HG03103 (cell line): Measurements from ENCODE around the gene EPHB2.
"Not testable (repeated sequence)": the region's sequence is repeated elsewhere in the genome, so short reads cannot be mapped to it uniquely, and the experiment has no call there.

ENCODE experiments used
- ATAC-seq: cut with Tn5 transposase; IDR thresholded peaks from one replicate; pipeline ENCODE4 v1.9.1; 2021; ENCODE audit warnings: low read depth; ENCODE audit not compliant: unreplicated experiment

EPHB2 gene

DNA sequence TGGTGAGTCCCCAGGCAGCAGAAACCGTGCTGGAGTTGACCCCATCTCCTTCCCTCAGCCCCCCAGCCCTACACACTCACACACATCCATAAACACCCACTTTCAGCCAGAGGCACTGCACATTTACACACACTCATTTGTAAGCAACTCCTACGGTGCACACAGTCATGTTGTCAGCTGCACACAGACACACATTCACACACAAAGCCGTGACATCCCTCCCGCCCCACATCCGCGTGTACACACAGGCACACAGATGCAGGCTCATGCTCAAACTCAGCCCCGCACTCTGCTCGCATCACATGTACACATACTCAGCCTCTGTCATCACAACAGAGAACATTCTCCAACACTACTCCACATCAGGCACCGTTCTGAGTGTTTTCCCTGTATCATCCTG, 214.5 kb downstream of the EPHB2 start:
- ATAC-seq: no peak

DNA sequence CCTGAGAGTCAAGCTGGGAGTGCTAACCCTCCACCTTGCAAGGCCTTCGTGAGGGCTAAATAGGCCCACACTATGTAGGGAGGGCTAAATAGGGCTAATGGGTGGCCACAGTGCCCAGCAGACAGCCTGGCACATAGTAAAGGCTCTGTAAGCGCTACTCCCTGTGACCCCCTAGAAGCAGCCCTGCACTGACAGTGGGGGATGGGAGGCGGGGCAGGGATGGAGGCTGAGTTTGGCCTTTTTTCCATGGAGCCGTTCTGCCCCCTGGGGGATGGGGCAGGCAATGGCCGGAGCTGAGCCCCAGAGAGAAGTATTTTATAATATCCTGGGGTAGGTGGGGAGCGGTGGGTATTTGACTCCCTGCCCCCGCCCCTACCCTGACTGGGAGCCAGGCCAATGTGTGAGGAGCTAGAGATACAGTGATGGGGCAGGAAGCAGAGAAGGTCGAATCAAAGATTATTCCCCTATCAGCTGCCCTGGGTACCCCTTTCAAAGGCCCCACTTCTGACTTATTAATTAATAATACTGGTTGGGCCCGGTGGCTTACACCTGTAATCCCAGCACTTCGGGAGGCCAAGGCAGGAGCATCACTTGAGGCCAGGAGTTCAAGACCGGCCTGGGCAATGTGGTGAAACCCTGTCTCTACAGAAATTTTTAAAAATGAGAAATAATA, 219.7 kb downstream of the EPHB2 start:
- ATAC-seq: no peak

DNA sequence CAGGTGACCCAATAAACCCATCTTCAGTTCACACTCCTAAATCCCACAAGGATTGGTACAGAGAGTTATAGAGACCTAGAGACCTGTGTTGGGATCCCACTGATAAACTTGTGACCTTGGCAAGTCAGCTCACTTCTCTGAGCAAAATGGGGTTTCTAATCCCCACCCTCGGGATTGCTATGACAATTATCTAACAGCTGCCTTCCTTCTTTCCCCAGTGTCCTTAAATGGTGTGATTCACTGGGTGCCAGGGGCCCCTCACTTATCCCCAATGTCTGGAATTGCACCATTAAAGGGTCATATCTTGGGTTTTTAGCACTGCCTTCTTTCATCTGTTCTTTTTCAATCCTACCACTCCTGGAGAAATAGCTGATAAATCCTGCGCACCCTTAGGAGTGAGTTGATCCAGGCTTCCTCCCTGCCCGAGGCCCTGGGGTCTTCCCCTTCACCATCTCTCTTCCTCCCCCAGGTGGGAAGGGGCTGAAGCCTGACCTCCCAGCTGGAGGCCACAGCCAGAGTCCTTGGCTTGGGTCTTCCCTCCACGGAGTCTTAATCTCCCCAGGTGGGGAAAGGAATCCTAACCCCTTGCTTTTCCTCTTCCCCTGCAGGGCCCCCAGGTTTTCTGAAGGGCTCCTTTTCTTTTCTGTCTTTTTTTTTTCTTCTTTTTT, 222.3 kb downstream of the EPHB2 start:
- no peak for ATAC-seq

DNA sequence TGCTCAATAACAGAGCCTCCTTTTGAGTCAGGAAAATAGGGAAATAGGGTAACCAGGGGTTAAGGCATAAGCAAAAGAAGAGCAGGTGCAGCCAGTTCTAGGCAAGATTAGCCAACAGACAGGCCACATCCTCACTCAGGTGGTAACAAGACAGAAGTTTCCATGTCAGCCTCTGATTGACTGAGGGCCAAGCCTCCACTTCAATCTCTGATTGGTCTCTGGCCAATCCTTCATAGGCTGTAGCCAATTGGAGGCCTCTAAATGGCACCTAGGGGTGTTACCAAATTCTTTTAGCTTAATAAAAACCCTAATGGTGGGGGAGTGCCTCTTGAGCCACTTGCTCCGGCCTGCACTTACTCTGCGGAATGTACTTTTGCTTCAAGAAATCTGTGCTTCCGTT, 224.8 kb downstream of the EPHB2 start:
- no peak for ATAC-seq

DNA sequence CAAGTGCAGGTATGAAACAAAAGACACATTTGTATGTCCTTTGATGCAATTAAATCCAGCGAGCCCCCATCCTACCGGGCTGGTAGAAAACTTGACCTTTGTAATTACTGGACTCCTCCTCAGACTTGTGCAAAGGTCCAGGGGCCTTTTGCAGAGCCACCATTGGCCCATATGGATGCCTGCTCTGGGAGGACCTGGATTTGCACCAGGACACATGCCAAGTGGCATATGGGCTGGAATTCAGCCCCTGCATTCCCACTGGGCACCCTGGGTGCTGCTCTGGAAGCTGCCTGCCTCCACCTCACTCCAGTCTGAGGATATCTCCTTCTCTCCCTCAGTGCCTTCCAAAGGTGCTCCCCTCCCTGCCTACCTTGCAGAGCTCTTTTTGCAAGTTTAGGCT, 226.0 kb downstream of the EPHB2 start:
- no peak for ATAC-seq

DNA sequence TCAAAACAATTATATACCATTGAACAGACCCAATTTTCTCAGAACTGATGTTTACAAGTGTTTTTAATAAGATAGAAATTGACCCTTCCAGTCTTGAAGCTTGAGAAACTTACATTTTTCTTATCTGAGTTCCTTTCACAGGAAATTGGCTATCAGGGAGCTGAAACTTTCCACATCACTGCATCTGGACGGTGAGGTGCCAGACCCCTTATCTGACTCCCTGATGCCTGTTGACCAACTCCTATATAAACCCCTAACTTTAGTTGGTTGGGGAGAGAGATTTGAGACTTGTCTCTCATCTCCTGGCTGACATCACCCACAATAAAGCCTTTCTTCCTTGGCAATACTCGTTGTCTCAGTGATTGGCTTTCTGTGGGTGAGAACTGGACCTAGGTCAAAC, 230.6 kb downstream of the EPHB2 start:
- no peak for ATAC-seq

DNA sequence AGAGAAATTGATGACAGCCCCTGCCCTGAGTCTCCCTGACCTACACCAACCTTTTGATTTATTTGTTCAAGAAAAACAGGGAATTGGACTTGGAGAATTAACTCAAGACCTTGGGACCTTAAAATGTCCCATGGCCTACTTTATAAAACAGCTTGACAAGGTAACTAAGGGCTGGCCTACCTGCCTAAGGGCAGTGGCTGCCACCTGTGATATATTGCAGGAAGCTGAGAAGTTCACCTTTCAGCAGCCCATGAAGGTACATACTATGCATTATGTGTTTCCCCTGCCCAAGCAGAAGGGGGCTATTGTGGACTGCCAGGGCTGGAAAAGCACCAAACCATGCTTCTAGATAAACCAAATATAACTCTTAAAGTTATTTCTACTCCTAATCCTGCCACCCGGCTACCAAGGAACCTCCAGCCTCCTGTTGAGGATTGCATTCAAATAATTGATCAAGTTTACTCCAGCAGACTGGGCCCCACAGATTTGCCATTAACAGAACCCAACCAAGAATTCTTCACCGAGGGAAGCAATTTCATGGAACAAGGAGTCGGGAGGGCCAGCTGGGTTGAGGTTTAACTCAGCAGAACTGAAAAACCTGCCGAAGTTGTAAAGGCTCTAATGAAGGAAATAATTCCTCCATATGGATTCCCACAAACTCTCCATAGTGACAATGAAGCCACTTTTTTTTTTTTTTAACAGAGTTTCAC, 233.9 kb downstream of the EPHB2 start:
- ATAC-seq: no peak

DNA sequence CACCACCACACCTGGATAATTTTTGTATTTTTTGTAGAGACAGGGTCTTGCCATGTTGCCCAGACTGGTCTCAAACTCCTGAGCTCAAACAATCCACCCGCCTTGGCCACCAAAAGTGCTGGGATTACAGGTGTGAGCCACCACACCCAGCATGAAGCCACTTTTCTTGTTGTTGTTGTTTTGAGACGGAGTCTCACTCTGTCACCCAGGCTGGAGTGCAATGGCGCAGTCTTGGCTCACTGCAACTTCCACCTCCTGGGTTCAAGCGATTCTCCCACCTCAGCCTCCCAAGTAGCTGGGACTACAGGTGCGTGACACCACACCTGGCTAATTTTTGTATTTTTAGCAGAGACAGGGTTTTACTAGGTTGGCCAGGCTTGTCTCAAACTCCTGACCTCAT, 234.5 kb downstream of the EPHB2 start:
- not testable (repeated sequence) for ATAC-seq

DNA sequence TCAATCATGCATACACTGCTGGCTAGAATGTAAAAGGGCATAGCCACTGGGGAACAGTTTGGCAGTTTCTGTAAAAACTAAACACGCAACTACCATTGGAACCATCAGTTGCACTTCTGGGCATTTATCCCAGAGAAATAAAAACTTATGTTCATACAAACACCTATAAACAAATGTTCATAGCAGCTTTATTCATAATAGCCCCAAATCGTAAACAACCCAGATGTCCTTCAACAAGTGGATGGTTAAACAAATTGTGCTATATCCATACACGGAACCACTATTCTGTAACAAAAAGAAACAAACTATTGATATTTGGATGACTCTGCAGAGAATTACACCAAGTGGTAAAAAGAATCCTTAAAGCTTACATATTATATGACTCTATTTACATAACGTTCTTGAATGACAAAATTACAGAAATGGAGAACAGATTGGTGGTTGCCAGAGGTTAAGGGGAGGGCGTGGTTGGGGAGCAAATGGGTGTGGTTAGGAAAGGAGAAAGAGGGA, 239.2 kb downstream of the EPHB2 start:
- ATAC-seq: no peak

DNA sequence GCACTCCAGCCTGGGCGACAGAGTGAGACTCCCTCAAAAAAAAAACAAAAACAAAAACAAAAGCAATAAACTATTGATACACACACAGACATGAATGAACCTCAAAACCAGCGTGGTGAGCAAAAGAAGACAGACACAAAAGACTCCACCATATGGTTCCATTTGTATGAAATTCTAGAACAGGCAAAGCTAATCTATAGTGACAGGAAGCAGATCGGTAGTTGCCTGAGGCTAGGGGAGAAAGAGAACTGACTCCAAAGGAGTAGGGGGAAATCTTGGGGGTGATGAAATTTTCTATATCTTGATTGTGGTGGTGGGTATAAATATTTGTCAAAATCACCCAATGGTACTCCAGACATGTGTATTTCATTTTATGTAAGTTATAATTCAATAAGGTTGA, 241.2 kb downstream of the EPHB2 start:
- no peak for ATAC-seq

DNA sequence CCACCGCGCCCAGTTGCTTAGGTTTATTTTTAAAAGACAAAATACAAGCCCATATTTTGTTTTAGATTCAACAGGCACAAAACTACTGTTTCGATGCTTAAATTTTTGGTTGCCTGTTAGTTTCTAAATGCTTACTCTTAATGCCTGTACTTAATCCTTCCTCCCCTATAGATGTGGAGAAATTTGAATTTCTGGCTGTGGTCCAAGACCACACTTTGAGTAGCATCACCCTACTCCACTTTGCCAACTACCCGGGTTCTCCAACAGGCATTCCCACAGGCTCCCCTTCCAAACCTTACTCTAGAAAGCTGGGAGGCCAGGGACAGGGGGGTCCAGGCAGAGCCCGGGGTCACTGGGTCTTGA, 242.0 kb downstream of the EPHB2 start:
- ATAC-seq: no peak

DNA sequence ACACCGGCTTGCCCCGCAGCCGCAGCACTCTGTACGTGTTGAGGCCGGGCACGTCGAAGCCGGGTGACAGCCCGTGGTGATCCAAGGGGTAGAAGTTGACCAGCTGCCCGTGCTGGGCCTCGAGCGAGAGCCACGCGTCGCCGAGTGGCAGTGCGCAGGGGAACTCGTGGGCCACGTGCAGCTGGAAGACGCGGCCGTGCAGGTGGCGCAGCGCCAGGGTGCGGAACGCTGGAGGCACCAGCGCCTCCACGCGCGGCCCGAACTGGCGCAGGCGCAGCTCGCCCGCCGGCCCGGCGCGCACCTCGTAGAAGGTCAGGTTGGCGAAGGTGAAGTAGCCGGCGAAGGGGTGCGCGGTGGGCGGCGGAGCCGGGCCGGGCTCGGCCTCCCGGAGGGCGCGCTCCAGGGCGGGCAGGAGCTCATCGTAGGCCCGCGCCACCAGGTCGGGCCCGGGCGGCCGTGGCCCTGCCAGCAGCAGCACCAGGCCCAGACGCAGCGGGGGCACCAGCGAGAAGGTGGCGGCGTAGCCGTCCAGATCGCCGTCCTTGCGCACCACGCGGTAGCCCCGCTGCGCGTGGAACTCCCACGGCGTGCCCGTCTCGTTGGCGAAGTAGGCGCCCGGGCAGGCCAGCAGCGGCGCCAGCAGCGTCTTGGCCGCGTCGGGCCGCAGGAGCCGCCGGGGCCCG, 242.6 kb downstream of the EPHB2 start:
- ATAC-seq: no peak

DNA sequence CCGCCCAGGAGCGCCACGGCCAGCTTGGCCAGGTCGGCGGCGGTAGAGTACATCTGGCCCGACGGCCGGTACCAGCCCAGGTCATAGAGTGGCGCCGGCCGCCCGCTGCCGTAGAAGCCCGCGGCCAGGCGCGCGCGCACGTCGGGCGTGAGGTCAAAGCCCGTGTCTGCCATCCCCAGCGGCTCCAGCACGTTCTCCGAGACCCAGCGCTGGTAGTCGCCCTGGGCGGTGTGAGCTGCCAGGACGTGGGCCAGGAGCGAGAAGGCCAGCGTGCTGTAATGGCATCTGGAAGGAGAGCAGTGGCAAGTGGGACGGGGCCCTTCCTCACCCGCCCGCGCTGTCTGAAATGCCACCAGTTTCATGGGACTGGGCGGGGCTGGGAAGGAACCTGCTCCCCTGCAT, 243.1 kb downstream of the EPHB2 start:
- no peak for ATAC-seq

DNA sequence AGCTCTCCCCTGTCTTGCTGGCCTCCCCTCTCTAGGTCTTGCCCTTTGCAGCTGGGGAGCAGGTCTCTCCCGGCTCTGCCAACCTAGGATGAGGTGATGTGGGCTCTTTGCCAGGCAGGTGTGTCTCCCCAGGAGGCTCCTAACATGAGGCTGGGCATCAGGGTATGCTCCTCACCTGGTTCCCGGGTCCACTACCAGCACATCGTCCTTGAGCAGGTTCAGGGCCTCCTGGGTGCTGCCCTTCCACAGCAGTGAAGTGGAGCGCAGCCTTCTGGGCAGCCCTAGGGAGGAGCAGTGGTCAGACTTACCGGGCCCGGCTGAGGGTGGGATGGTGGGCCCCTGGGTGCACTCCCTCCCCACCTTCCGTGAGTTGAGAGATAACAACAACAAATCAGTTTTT, 244.5 kb downstream of the EPHB2 start:
- no peak for ATAC-seq

DNA sequence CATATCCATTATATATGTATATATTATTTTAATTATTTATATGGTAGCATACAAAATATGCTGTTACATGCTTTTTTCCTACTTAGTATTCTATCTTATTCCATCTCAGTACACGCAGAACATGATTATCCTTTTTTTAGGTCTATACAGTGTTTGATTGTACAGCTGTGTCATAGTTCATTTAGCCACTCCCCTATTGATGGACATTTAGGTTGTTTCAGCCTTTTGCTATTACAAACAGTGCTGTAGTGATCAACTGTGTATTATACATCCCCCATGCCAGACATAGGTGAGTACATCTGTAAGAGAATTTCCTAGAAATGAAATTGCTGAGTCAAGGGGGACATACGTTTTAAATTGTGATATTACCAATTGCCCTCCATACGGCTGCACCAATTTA, 246.4 kb downstream of the EPHB2 start:
- ATAC-seq: no peak

DNA sequence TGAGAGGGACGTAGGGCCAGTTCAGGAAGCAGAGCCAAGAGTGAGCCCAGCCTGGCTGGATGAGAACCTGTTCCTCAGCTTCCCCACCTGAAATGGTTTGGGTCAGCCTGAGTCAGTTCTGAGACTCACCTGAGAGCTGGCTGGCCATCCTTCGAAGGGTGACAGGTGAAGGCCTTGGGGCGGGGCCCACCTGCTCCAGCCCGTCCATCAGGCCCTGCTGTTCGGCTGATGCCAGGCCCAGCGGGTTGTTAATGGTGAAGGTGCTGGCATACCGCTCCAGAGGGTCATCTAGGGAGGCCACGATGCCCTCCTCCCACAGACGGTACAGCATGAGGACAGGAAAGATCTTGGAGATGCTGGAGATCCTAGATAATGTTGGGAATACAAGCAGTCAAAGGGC, 247.9 kb downstream of the EPHB2 start:
- no peak for ATAC-seq

DNA sequence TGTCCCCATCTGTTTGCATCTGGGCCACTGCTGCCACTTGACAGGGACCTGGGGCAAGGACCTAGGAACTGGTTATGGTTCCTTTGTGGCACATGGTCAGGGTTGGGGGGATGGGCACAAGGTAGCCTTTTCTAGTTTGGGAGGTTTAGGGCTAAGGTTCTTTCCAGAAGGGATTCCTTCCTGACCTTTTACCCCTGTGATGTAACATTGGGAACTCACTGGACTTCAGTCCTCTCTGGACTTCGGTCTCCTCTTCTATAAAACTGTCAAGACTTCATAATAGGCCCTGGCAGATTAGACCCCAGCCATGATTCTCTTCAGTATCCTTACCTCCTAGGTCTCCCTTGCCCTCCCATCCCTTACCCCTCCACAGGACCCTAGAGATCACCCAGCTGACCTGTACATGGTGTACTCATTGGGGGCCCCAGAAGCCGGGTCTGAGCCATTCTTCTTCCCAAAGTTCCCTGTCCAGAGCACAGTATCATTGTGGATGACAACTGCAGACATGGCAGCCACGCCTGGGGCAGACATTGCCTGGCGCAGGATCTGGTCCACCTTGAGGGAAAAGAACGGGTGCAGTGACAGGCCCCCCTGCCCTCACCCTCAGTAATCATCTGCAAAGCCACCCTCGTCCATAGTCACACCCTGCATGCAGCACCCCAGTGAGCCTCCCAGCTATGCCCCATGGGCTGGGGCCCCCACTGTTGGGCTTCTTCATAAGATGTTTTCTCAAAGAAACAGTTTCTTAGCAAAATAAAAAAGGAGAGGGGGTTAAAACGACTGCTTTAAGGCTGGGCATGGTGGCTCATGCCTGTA, 249.1 kb downstream of the EPHB2 start:
- ATAC-seq: no peak

DNA sequence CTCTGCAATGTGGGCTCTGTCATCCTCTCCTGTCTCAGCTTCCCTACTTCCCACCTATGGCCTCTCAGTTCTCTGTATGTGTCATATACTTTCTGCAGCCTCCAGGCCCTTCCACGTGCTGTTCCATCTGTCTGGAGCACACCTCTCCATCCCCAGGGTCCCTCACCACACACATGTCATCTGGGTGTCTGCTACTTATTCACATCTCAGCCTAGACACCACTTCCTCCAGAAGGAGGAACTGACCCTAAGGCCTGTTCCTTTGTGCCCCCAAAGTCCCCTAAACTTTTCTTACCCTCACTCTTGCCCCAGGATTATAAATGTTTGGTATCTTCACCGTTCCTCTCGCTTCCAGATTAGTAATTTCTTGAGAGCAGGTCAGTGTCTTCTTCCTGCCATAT, 251.9 kb downstream of the EPHB2 start:
- no peak for ATAC-seq

DNA sequence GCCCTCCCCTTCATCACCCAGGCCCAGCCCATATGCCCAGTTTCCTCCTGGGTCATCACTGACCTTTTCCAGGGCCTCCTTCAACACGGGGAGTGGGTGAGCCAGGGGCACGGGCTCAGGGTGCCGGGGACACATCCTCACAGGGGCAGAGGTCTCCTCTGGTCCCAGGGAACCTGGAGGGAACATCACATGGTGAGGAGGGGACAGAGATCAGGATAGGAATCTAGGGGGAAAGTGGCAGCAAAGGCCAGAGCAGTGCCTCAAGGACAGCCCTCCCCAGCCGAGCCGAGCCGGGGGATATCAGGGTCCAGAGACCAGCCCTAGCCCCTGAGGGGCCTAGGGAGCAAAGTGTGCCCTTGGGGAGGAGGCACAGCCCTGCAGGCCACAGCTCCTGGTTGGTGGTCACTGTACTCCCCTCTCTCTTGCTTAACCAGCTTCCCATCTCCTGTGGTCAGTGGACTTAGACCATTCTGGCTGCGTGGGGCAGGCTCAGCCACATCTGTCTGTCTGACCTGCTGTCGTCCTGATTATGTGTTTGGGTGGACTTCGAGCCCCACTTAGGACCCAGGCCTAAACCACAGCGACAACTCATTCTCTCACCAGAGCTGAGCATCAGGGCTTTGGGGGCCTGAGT, 252.5 kb downstream of the EPHB2 start:
- ATAC-seq: no peak

DNA sequence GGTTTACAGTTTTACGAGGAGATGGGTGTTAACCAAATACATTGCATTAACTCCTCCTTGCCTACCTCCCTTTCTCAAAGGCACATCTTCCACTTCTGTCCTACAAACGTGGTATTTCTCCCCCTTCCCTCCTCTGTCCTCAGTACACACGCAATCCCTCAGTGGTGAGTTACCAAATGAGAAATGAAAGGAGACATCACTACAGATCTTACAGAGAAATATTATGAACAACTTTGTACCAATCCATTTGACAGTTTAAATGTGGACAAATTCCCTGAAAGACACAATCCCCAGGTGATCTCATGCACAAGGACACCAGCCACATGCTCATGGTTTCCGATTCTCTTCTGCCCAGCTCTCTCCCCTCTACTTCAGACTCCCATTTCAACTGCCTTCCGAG, 255.7 kb downstream of the EPHB2 start:
- ATAC-seq: no peak
